22Rv1 (cell line): ENCODE measurements around the gene DOK1.

ENCODE experiments used
- CTCF ChIP-seq: fragments of 450-650 bp; IDR thresholded peaks from 2 replicates; pipeline ENCODE4 v1.5.1; 2017; ENCODE audit warnings: mild to moderate bottlenecking
- ZFX ChIP-seq: fragments of 450-650 bp; IDR thresholded peaks from 2 replicates; pipeline ENCODE4 v1.6.1; 2017; ENCODE audit warnings: antibody characterized with exemption, borderline replicate concordance

- no peak for TF ChIP-seq CTCF
- TF ChIP-seq ZFX = no peak
These were observed 19.0 kb upstream of the DOK1 start for GRCh38 chr2:74535440-74535965.
